ENCODE data around the gene RAI1.

DNA sequence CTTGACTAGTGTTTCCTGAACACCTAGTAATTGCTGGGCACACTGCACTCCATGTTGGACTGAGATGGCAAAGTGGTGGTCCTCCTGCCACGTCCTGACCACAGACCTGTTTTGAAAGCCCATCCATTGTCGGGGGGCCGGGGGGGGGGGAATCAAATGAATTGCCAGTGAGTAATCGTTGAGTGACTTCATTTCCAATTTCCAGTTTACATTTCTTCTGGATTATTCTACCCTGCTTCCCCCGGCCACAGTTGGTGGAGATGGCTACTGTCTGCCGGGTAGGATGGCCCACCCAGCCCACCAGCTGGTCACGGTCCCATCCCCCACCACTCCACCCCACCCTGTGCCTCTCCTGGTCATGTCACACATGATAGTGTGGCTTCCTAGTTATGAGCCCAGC lies 18.2 kb downstream of the RAI1 start:
- TF ChIP-seq, protein P1, sequence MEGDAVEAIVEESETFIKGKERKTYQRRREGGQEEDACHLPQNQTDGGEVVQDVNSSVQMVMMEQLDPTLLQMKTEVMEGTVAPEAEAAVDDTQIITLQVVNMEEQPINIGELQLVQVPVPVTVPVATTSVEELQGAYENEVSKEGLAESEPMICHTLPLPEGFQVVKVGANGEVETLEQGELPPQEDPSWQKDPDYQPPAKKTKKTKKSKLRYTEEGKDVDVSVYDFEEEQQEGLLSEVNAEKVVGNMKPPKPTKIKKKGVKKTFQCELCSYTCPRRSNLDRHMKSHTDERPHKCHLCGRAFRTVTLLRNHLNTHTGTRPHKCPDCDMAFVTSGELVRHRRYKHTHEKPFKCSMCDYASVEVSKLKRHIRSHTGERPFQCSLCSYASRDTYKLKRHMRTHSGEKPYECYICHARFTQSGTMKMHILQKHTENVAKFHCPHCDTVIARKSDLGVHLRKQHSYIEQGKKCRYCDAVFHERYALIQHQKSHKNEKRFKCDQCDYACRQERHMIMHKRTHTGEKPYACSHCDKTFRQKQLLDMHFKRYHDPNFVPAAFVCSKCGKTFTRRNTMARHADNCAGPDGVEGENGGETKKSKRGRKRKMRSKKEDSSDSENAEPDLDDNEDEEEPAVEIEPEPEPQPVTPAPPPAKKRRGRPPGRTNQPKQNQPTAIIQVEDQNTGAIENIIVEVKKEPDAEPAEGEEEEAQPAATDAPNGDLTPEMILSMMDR (IDR thresholded peaks at IDR 0.05), result no peak
- no peak for TF ChIP-seq POLR2A (IDR thresholded peaks at IDR 0.05)

Data from esophagus squamous epithelium (tissue), 4 donors.